Tibial artery (tissue), 4 donors: Measurements from ENCODE around the gene ESD.

Source experiments
- DNase-seq, 2 donors: peaks; one replicate each; pipeline ENCODE4 v3.0.0-alpha.2; 2019
- H3K27ac ChIP-seq, 2 donors: fragments of 200-600 bp; sonication (generic) in 1 of 2; 1 replicate in 1 of 2; 2 replicates in 1 of 2; pipeline ENCODE4 v1.5.1; 2018 to 2019; ENCODE audit warnings: mild to moderate bottlenecking in 1 of 2
- H3K27me3 ChIP-seq, 2 donors: fragments of 200-600 bp; sonication (generic) in 1 of 2; one replicate each; pipeline versions ENCODE4 v1.5.1 to v1.6.0; 2016 to 2019
- H3K36me3 ChIP-seq, 3 donors: fragments of 200-600 bp; sonication (generic) in 2 of 3; one replicate each; pipeline ENCODE4 v1.5.1; 2016 to 2019; ENCODE audit warnings: mild to moderate bottlenecking in 2 of 3
- H3K4me1 ChIP-seq, 4 donors: fragments of 200-600 bp; sonication (generic) in 2 of 4; 1 replicate in 3 of 4; 2 replicates in 1 of 4; pipeline ENCODE4 v1.5.1; 2016 to 2019
- H3K4me3 ChIP-seq, 2 donors: fragments of 200-600 bp; sonication (generic) in 1 of 2; 1 replicate in 1 of 2; 2 replicates in 1 of 2; pipeline ENCODE4 v1.5.1; 2018 to 2019; ENCODE audit warnings: mild to moderate bottlenecking in 2 of 2
- H3K9me3 ChIP-seq, 3 donors: fragments of 200-600 bp; sonication (generic) in 1 of 3; one replicate each; pipeline ENCODE4 v1.5.1; 2016 to 2019
- intact Hi-C: fragments of 100-400 bp; cut with DNase I; formaldehyde crosslinking; loops from one replicate; pipeline ENCODE4 v1.15.0; 2023; ENCODE audit warnings: low total_unique reads
- TF ChIP-seq, protein P1 (sequence below), 2 experiments: fragments of 200-600 bp in 1 of 2; fragments of 450-650 bp in 1 of 2; IDR thresholded peaks; one replicate each; pipeline ENCODE4 v1.5.1; 2017 to 2019; ENCODE audit warnings: antibody characterized with exemption in 2 of 2, mild to moderate bottlenecking in 1 of 2, moderate library complexity in 1 of 2

The ESD gene

DNA sequence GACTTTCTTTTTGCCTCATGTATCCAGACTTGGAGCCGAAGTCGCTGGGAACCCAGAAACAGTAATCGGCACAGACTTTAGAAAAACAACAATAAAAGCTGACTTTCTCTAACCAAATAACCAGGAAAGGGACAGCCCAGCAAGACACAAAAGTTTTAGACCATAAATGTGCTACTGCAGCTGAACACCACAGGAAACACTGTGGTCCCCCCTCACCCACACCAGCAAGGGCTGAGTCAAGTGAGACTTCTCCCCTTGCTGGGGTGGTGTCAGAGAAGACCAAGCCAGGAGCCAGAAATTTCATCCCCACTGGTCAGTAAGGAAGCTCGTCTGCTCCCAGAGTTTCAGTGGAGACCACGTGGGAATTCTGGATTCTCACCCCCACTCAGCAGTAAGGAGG, 70.6 kb downstream of the ESD start:
- no peaks in the 10 kb centered on the region for H3K27me3 ChIP-seq
- H3K36me3 ChIP-seq = peaks cover 71 to 78% (median 73%) of the 10 kb centered on the region in 3 donors

More for the DNA sequence above, 70.6 kb downstream of the ESD start:
- H3K27ac ChIP-seq = no peak overlapping the region
- H3K9me3 ChIP-seq = no peaks in the 10 kb centered on the region
- TF ChIP-seq, protein P1, sequence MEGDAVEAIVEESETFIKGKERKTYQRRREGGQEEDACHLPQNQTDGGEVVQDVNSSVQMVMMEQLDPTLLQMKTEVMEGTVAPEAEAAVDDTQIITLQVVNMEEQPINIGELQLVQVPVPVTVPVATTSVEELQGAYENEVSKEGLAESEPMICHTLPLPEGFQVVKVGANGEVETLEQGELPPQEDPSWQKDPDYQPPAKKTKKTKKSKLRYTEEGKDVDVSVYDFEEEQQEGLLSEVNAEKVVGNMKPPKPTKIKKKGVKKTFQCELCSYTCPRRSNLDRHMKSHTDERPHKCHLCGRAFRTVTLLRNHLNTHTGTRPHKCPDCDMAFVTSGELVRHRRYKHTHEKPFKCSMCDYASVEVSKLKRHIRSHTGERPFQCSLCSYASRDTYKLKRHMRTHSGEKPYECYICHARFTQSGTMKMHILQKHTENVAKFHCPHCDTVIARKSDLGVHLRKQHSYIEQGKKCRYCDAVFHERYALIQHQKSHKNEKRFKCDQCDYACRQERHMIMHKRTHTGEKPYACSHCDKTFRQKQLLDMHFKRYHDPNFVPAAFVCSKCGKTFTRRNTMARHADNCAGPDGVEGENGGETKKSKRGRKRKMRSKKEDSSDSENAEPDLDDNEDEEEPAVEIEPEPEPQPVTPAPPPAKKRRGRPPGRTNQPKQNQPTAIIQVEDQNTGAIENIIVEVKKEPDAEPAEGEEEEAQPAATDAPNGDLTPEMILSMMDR (IDR thresholded peaks at IDR 0.05) = no peak
- H3K4me1 ChIP-seq = no peaks in the 10 kb centered on the region
- no peak overlapping the region for H3K4me3 ChIP-seq
- DNase-seq = no peak
- intact Hi-C loops = no loop called here
